ENCODE results near the gene LMBR1. TPM values are rescaled to one million over a fixed set of nuclear protein-coding genes. Genes with fewer than 3 reads are reported as not detected.
"Not testable (repeated sequence)": the region's sequence is repeated elsewhere in the genome, so short reads cannot be mapped to it uniquely, and the experiment has no call there.

The LMBR1 gene
- total RNA-seq, 3 donors from 2014 or later, result 40.5 to 56.3 (median 44.9) TPM

DNA sequence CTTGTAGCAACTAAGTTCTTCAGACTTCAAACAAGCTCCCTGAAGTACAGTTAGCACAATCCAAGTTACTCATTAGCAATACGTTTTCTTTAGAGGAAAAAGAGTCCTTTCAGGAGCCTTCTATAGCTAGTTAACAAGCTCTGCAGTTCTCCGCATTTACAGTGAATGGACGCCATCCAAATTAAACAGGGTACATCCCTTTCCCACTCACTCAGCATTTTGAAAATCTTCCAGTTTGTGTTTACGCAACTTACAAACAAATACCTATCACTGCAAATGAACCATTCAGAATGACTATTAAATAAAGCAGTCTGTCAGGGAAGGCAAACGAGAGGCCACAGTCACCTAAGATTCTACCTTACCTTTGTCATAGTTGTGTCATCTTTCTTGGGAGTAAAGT is 167.9 kb downstream of the LMBR1 start:
- Histone ChIP-seq H3K9me3 (no peaks in the 10 kb centered on the region), H3K4me1 (ENCODE audit: low read depth) (no peaks in the 10 kb centered on the region), H3K4me3 (no peak overlapping the region), H3K36me3 (ENCODE audit: low read depth) (no peaks in the 10 kb centered on the region)
- TF ChIP-seq, protein P1, sequence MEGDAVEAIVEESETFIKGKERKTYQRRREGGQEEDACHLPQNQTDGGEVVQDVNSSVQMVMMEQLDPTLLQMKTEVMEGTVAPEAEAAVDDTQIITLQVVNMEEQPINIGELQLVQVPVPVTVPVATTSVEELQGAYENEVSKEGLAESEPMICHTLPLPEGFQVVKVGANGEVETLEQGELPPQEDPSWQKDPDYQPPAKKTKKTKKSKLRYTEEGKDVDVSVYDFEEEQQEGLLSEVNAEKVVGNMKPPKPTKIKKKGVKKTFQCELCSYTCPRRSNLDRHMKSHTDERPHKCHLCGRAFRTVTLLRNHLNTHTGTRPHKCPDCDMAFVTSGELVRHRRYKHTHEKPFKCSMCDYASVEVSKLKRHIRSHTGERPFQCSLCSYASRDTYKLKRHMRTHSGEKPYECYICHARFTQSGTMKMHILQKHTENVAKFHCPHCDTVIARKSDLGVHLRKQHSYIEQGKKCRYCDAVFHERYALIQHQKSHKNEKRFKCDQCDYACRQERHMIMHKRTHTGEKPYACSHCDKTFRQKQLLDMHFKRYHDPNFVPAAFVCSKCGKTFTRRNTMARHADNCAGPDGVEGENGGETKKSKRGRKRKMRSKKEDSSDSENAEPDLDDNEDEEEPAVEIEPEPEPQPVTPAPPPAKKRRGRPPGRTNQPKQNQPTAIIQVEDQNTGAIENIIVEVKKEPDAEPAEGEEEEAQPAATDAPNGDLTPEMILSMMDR (IDR thresholded peaks at IDR 0.05), result no peak
- ATAC-seq (peak; percentile 68), DNase-seq (no peak)
- intact Hi-C loops (cut with DNase I, micrococcal nuclease), result no loop called here

DNA sequence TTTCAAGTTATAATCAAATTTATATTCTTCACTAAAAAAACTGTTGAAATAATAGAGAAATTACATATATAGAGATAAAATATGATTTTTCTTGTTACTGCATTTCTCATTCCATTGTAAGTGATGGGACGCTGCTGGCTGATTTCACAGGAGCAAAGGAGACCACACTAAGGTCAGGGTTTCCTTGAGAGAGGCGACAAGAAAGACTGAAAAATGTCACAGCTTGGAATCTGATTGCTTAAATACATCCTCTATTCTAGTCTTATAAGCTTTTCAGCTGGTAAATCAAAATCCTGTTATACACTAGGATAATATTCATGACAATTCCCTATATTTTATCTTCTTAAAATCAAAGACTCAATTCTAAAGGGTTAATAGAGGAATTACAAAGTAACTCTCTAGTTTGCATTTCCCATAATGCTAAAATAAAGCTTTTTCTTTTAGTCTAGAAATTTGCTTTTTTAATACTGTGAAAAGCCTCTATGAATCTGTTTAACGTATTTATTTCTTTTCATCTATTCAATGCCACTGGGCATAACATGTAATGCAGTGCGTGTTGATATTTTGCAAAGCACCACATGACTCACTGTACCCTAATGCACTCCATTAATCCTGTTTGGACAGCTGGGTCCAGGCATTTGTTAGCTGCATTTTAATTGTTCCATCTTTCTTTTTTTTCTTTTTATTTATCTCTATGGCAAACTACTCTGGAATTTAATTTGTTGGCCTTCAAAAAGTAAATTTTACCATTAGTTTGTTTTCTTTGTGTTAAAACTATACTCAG is 170.7 kb downstream of the LMBR1 start:
- H3K4me3 ChIP-seq, result no peak overlapping the region
- H3K36me3 ChIP-seq (ENCODE audit: low read depth), result no peaks in the 10 kb centered on the region
- H3K4me1 ChIP-seq (ENCODE audit: low read depth), result no peaks in the 10 kb centered on the region
- ATAC-seq (no peak), DNase-seq (no peak)
- TF ChIP-seq, protein P1 (IDR thresholded peaks at IDR 0.05), result no peak
- intact Hi-C loops (cut with DNase I, micrococcal nuclease), result no loop called here
- H3K9me3 ChIP-seq, result no peaks in the 10 kb centered on the region

DNA sequence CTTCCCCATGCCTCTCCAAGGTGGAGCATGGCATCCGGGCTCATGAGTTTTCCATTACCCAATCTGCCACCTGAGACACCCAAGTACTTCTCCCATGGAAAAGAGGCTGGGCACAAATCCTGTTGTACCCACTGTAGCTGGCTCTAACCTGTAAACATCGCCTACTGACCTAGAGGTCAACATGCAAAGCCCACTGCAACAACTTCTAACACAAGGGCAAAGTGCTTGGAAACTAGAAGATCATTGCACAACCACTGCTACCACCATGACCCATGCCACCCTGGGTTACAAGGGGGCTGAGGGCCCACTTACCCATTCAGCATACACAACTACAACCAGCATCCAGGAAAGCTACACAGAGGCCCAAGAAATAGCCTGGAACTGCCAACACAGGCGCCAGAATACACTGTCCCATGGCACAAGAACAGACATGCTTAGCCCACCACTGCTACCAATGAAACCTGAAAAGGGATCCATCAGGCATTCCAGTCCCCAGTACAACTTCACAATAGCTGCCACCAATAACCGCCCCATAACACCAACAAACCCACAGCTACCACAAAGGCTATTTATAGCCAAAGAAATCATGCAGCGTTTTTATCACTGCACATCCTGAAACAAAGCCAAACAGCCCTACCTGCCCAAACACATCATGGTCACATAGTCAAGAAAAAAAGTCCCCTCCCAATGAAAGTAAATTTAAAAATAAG is 189.1 kb downstream of the LMBR1 start:
- Histone ChIP-seq H3K4me1 (ENCODE audit: low read depth) (no peaks in the 10 kb centered on the region), H3K9me3 (peaks cover 2% of the 10 kb centered on the region), H3K4me3 (no peak overlapping the region), H3K36me3 (ENCODE audit: low read depth) (no peaks in the 10 kb centered on the region)
- TF ChIP-seq, protein P1 (IDR thresholded peaks at IDR 0.05), result no peak
- ATAC-seq, result no peak
- no peak for DNase-seq
- intact Hi-C loops (cut with DNase I, micrococcal nuclease), result no loop called here

DNA sequence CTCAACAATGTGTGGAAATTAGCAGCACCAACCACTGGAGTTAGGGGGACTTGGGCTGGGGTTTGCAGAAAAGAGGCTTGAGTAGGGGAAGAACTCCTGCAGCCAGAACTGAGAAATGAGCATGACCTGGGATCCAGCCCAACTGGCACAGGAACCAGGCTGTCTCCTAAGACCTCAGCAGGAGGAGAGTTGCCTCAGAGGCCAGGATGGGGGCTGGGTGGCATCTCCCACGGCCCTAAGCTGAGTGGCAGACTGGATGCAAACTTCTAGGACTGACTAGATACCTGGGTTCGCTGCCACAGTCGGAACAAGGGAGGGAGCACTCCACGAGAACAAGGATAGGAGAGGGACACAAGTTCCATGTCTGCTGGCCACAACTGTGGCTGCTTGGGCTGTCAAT is 189.8 kb downstream of the LMBR1 start:
- TF ChIP-seq, protein P1 (IDR thresholded peaks at IDR 0.05), result no peak
- no peaks in the 10 kb centered on the region for H3K4me1 ChIP-seq (ENCODE audit: low read depth)
- intact Hi-C loops (cut with DNase I, micrococcal nuclease), result no loop called here
- DNase-seq (no peak), ATAC-seq (no peak)
- H3K9me3 ChIP-seq, result peaks cover 2% of the 10 kb centered on the region
- H3K36me3 ChIP-seq (ENCODE audit: low read depth), result no peaks in the 10 kb centered on the region
- H3K4me3 ChIP-seq, result no peak overlapping the region

DNA sequence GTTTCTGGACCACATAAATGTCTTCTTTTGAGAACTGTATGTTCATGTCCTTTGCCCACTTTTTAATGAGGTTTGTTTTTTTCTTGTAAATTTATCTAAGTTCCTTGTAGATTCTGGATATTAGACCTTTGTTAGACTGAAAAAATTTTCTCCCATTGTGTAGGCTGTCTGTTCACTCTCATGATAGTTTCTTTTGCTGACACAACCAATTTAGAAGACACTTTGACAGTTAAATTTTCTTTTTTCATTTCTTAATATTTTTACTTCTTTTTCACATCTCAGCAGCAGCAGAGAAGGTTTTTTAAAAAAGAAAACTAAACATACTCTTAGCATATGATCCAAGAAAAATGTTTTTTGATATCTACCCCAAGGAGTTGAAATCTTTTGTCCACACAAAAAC is 190.6 kb downstream of the LMBR1 start:
- no peak for DNase-seq
- no peak for ATAC-seq
- intact Hi-C loops (cut with DNase I, micrococcal nuclease), result no loop called here
- Histone ChIP-seq H3K4me3 (no peak overlapping the region), H3K9me3 (peaks cover 10% of the 10 kb centered on the region), H3K36me3 (ENCODE audit: low read depth) (no peaks in the 10 kb centered on the region), H3K4me1 (ENCODE audit: low read depth) (no peaks in the 10 kb centered on the region)
- TF ChIP-seq, protein P1 (IDR thresholded peaks at IDR 0.05), result no peak

DNA sequence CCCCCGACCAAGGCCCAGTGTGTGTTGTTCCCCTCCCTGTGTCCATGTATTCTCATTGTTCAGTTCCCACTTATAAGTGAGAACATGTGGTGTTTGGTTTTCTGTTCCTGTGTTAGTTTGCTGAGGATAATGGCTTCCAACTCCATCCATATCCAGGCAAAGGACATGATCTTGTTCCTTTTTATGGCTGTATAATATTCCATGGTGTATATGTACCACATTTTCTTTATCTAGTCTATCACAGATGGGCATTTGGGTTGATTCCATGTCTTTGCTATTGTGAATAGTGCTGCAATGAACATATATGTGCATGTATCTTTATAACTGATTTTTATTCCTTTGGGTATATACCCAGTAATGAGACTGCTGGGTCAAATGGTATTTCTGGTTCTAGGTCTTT is 191.2 kb downstream of the LMBR1 start:
- intact Hi-C loops (cut with DNase I, micrococcal nuclease); H3K4me1 ChIP-seq (ENCODE audit: low read depth); DNase-seq; H3K4me3 ChIP-seq; ATAC-seq; H3K36me3 ChIP-seq (ENCODE audit: low read depth): not testable (repeated sequence)
- H3K9me3 ChIP-seq, result peaks cover 15% of the 10 kb centered on the region

DNA sequence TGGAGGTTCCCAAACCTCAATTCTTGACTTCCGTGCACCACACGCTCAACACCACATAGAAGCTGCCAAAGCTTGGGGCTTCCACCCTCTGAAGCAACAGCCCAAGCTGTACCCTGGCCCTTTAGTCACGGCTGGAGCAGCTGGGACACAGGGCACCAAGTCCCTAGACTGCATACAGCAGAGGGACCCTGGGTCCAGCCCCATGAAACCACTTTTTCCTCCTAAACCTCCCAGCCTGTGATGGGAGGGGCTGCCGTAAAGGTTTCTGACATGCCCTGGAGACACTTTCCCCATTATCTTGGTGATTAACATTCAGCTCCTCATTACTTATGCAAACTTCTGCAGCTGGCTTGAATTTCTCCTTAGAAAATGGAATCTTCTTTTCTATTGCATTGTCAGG is 194.5 kb downstream of the LMBR1 start:
- H3K4me1 ChIP-seq (ENCODE audit: low read depth); intact Hi-C loops (cut with DNase I, micrococcal nuclease); ATAC-seq; H3K4me3 ChIP-seq; H3K36me3 ChIP-seq (ENCODE audit: low read depth); DNase-seq: not testable (repeated sequence)
- H3K9me3 ChIP-seq, result peaks cover 21% of the 10 kb centered on the region

DNA sequence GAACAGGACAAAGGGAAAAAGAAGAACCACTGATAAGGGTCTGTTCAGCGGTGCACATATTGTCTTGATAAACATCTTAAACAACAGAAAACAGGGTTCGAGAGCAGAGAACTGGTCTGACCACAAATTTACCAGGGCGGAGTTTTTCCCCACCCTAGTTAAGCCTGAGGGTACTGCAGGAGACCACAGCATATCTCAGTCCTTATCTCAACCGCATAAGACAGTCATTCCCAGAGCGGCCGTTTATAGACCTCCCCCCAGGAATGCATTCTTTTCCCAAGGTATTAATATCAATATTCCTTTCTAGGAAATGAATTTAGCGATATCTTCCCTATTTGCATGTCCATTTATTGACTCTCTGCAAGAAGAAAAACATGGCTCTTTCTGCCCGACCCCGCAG is 195.7 kb downstream of the LMBR1 start:
- DNase-seq; intact Hi-C loops (cut with DNase I, micrococcal nuclease): not testable (repeated sequence)

More for the DNA sequence above, 195.7 kb downstream of the LMBR1 start:
- not testable (repeated sequence) for ATAC-seq; H3K4me1 ChIP-seq (ENCODE audit: low read depth); H3K4me3 ChIP-seq; H3K36me3 ChIP-seq (ENCODE audit: low read depth)
- H3K9me3 ChIP-seq, result peaks cover 21% of the 10 kb centered on the region

Data from mucosa of descending colon (tissue), 3 donors.